Neural progenitor cell (in vitro differentiated cells): ENCODE measurements around the gene NDUFA11.

ENCODE experiments used
- EZH2 ChIP-seq: fragments of 200-600 bp; sonication (generic); IDR thresholded peaks from 2 replicates; pipeline ENCODE4 v1.6.1; 2017; ENCODE audit warnings: antibody characterized with exemption, mild to moderate bottlenecking, moderate library complexity
- EZH2phosphoT487 ChIP-seq: fragments of 200-600 bp; sonication (generic); IDR thresholded peaks from 2 replicates; pipeline ENCODE4 v1.6.1; 2017; ENCODE audit warnings: antibody characterized with exemption
- TF ChIP-seq, protein P1 (sequence below): fragments of 200-600 bp; sonication (generic); IDR thresholded peaks from 2 replicates; pipeline ENCODE4 v1.5.1; 2017; ENCODE audit warnings: antibody characterized with exemption, mild to moderate bottlenecking

GRCh38 chr19:5908773-5909442, 5.3 kb upstream of the NDUFA11 start:
- TF ChIP-seq, protein P1, sequence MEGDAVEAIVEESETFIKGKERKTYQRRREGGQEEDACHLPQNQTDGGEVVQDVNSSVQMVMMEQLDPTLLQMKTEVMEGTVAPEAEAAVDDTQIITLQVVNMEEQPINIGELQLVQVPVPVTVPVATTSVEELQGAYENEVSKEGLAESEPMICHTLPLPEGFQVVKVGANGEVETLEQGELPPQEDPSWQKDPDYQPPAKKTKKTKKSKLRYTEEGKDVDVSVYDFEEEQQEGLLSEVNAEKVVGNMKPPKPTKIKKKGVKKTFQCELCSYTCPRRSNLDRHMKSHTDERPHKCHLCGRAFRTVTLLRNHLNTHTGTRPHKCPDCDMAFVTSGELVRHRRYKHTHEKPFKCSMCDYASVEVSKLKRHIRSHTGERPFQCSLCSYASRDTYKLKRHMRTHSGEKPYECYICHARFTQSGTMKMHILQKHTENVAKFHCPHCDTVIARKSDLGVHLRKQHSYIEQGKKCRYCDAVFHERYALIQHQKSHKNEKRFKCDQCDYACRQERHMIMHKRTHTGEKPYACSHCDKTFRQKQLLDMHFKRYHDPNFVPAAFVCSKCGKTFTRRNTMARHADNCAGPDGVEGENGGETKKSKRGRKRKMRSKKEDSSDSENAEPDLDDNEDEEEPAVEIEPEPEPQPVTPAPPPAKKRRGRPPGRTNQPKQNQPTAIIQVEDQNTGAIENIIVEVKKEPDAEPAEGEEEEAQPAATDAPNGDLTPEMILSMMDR = no peak
- TF ChIP-seq EZH2 (no peak), EZH2phosphoT487 (no peak)
